MV-4-11 (cell line): ENCODE measurements around the gene TMEM43.
A peak's percentile ranks its signal among the peaks of the same experiment; 100 is the strongest.

Experiments
- DNase-seq: peaks from one replicate; lab custom pipeline; 2025; lab: John Stamatoyannopoulos, UW

The TMEM43 gene

DNA sequence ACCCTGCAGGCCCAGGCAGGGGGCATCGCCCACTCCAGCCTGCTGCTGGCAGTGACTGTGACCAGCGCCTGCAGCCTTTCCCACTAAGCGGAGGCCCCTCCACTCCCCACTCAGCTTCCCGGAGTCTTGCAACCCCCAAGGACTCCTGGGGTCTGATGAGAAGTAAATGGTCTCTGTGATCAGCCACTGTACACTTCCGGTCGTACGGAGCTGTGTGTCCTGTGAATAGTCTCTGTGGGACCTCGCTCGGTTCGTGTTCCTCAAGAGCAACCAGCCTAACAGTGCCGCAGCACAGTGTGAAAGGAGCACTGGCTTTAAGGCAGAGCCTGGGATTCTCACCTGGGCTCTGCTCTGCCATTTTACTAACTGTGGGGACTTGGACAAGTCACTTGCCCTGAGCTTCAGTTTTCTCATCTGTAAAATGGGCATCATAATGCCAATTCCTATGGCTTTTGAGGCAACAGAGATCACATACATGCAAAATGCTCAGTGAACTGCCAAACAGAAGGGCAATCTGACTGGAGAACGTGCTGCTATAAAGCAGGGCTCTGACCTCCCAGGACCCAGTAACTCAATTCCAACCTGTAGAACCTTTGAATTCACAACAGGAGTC, 26.7 kb downstream of the TMEM43 start:
- DNase-seq = no peak

GRCh38 chr3:14152233-14152962, 27.5 kb downstream of the TMEM43 start:
- DNase-seq = no peak

- DNase-seq = no peak
Observed at GRCh38 chr3:14152963-14153355, 28.1 kb downstream of the TMEM43 start.

GRCh38 chr3:14153663-14154062, 28.8 kb downstream of the TMEM43 start:
- no peak for DNase-seq

- no peak for DNase-seq
Observed at GRCh38 chr3:14154276-14154675, 29.4 kb downstream of the TMEM43 start.

GRCh38 chr3:14154895-14155440, 30.1 kb downstream of the TMEM43 start:
- no peak for DNase-seq

GRCh38 chr3:14156201-14156600, 31.3 kb downstream of the TMEM43 start:
- DNase-seq = no peak

GRCh38 chr3:14156843-14157561, 32.1 kb downstream of the TMEM43 start:
- no peak for DNase-seq

DNA sequence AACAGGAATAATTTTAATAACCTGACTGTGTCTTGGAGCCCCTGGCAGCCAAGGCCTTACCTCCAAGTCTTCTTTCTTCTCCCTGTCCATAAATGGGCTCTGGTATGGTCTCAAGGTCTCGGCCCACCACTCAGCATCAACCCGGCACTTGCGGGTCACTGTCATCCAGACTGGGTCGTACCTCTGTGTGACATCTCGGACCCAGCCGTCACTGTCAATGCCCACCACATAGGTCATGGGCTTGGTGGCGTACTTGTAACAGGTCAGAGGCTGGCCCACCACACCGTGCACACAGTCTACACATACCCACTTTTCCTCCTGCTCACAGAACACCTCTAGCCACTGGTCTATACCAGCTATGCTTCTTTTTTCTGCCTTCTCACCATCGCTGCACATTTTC, 33.1 kb downstream of the TMEM43 start:
- no peak for DNase-seq

DNA sequence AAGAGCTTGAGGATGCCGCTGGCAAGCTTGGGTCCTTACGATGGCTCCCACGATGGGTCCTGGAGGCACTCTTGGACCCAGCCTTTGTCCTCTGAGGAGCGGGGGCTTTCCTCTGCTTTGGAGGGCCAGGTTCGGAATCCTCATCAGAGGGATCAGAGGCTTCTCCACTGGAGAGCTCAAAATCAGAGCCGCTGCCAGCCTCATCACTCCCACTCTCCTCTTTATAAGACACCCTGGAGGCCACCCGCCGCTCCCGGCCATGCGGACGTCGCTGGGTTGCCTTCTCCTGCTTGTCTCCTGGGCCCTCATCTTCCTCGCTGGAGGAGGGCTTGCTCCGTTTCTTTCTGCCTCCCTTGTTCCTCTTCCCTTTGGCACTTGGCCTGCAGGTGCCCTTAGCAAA, 33.5 kb downstream of the TMEM43 start:
- no peak for DNase-seq

GRCh38 chr3:14159426-14159825, 34.6 kb downstream of the TMEM43 start:
- DNase-seq = no peak

DNA sequence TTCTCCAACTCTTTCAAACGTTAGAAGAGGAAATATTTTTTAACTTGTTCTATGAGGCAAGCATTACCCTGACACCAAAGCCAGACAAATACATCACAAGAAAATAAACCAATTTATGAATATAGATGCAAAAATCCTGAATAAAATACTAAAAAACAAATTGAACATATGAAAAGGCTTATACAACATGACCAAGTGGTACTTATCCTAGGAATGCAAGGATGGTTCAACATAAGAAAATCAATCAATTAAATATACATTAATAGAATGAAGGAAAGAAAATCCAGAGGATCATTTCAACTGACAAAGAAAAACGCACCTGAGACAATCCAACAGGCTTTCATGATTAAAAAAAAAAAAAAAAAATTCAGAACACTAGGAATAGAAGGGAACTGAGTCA, 36.4 kb downstream of the TMEM43 start:
- DNase-seq = no peak

GRCh38 chr3:14162178-14162577, 37.3 kb downstream of the TMEM43 start:
- peak; percentile 54 for DNase-seq

DNA sequence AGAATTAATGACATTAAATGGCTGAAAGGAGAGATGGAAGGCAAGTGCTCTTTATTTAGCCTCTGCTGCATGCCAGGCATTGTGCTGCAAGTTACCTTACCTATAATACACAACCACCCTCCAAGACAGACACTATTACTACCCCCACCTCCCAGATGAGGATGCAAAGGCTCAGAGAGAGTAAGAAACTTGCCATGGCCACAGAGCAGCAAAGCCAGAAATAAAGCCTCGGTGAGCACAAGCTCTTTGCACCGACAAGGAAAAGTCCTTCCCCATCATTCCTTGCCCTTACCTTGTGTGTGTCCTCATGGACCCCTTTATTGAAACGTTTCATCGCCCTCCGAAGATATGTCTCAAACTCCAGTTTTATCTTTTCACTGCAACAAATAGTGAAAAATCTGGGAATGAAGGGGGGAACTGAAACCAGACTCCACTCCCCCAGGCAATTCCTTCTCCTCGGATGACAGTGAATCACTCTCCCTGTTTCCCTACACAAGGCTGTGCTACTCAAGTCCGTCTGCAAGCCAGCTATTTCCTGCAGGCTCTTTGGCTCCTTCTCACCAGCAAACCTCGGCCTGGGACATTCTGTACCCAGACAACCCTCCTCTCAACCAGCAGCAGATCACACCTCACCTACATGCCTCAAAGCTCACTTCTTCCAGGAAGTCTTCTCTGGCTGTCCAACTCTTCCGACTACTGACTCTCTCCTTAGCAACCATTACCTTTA, 42.2 kb downstream of the TMEM43 start:
- DNase-seq = no peak

GRCh38 chr3:14169435-14169834, 44.6 kb downstream of the TMEM43 start:
- no peak for DNase-seq

DNA sequence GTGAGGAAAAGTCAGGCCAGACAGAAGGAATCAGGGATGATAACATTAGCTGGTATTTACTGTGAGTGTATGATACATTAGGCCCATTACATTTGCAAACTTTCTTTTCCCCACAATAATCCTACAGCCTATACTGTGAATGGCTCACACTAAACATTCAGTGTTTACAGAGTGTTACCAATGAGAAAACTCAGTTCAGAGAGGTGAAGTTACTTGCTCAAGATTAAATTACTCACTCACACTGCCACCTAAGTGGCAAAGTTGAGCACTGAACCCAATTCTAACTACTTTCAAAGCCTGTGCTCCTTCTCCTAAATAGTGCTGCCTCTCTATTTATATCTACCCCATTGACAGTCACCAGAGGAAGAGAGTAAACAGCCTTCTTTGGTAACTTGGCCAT, 45.0 kb downstream of the TMEM43 start:
- DNase-seq = no peak

DNA sequence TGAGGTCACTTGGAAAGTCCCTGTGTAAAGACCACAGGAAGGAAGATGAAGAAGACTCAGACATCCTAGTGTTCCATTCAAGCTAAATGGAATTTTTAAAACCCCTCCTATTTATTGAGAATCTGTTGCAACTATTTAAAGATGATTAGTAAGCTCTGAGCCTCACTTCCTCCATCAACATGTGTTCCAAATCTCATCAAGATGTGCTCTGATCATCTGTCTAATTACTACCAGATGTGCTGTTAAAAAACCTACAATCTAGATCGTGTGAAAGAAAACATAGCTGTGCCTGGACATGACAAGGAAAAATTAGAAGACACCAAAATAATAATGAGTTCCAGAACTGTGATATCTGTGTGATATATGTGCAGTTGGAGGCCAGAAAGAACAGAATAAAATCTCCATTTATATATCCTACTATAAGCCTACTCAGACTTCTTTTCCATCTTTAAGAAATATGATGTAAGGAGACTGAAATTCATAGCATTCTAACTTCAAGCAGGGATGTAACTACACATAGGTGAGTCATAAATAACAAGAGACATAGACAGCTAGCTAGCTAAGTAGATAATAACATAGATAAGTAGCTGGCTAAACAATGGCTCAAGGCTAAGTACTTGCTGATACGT, 45.8 kb downstream of the TMEM43 start:
- DNase-seq = no peak

GRCh38 chr3:14172496-14172895, 47.6 kb downstream of the TMEM43 start:
- DNase-seq = no peak

DNA sequence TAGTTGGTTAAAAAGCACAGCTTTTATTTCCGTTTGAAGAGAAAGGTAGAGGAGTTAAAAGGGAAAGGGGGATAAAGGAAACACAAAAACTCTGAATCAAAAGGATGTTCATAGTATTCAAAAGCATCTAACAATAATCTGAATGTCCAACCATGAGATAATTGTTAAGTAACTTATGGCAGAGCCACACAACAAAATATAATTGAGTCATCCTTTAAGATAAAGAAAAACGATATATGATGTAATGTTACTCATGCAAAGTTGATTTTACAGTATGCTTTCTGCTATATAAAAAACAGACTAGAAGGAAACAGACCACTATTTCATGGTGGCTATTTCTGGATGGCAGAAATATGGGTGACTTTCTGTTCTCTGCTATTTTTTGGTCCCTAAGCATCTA, 49.6 kb downstream of the TMEM43 start:
- no peak for DNase-seq

DNA sequence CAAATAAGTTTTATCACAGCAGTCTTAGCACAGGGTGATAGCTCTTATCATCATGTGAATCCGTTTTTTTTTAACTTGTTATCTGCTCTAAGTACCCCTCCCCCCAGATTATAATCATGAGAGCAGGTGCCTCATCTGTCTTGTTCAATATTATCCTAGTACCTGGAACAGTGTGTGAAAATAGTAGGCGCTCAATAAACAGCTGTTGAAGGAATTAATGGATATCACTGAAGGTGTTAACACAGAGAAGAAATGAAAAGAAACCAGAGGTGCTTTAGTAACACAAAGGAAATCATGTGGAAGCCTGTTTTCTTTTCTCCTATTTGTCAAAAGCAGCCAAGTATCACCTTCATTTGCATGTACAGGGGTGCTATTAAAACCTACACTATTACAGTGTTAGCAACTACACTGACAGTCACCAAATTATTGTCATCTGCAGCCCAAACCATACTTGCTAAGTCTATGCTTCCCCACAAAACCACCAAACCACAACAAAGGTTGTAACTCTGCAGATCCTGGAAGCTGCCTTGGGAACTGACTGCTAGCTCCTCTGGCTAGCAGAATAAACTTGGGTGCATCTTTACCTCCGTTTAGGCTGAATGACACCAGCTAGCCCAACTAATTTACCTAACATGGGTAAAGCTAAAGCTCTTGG, 50.7 kb downstream of the TMEM43 start:
- DNase-seq = peak; percentile 76

DNA sequence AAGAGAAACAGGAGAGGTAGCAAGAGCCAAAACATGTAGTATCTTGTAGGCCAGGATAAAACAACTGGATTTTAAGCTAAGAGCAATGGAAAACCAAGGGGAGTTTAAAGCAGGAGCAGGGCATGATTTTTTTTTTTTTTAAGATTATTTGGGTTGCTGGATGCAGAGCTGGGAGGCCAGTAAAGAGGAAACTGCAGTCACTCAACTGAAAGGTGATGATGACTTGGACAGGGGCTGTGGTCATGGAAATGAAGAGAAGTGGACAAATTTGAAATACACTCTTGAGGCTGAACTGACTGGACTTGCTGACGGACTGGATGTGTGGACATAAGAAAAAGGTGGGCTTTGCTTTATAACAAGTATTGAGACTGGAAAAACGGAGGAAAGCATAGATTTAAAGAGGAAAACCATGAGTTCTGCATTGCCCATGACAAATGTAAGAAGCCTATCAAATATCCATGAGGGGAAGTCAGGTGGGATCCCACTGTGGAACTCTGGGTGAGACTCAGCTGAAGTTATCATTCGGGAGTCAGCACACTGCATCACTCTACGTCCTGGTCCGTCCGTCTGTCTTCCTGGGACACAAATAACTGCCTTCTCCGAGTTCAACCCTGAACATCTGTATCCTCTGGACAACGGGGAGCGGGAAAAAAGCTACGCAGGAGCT, 52.9 kb downstream of the TMEM43 start:
- DNase-seq = no peak
